MM.1S (cell line): ENCODE data around the gene TFAP2A.
A peak's percentile ranks its signal among the peaks of the same experiment; 100 is the strongest.

Experiments used
- EZH2phosphoT487 ChIP-seq: fragments of 300-600 bp; sonication (generic); IDR thresholded peaks from 2 replicates; pipeline ENCODE4 v1.6.1; 2018; ENCODE audit warnings: antibody characterized with exemption, low read length
- TF ChIP-seq, protein P1 (sequence below): fragments of 300-600 bp; sonication (generic); IDR thresholded peaks from 2 replicates; pipeline ENCODE4 v1.5.1; 2016; ENCODE audit warnings: antibody characterized with exemption, low read length, mixed read lengths

DNA sequence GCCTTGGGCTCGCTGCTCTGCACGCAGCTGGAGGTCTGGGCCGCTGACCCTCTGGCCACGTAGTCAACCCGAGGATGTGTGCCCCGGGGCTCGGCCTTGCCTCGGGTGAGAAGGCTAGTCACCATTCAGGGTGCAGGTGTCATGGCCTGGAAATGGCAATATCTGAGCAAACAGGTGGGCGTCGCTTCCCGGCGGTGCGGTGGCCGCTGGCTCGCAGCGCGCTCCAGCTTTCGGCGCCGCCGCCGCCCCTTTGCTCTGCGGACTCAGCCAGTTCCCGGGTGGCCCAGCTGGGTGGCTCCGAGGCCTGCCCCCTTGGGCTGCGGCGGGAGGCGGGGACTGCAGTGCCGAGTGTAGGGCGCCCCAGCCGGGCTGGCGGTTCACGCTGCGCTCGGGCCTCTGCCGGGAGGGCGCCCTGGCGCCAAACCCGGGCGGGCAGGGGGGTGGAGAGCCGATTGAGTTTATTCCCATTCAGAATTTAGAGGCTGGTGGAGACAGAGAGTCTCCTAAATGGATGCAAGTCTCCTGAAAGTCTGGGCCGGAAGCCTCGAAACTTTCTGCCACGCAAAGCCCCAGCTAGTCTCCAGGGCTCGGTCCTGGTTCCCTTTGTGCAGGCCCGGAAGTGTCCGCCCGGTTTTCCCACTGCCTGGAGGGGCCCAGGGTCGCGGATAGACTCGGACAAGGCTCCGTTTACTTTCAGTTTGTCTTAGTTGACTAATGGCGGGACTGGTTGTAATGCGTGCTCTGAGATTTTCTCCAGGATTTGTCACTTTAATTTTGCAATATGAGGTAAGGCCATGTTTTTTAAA is 11.3 kb upstream of the TFAP2A start:
- TF ChIP-seq, protein P1, sequence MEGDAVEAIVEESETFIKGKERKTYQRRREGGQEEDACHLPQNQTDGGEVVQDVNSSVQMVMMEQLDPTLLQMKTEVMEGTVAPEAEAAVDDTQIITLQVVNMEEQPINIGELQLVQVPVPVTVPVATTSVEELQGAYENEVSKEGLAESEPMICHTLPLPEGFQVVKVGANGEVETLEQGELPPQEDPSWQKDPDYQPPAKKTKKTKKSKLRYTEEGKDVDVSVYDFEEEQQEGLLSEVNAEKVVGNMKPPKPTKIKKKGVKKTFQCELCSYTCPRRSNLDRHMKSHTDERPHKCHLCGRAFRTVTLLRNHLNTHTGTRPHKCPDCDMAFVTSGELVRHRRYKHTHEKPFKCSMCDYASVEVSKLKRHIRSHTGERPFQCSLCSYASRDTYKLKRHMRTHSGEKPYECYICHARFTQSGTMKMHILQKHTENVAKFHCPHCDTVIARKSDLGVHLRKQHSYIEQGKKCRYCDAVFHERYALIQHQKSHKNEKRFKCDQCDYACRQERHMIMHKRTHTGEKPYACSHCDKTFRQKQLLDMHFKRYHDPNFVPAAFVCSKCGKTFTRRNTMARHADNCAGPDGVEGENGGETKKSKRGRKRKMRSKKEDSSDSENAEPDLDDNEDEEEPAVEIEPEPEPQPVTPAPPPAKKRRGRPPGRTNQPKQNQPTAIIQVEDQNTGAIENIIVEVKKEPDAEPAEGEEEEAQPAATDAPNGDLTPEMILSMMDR, result peak; percentile 31
- no peak for TF ChIP-seq EZH2phosphoT487
